Endodermal cell (in vitro differentiated cells): ENCODE results near the gene AK8. TPM values are rescaled to one million over a fixed set of nuclear protein-coding genes. Genes with fewer than 3 reads are reported as not detected.

ENCODE experiments used
- DNase-seq: peaks from one replicate; pipeline ENCODE4 v3.0.0-alpha.2; 2017
- H3K27ac ChIP-seq: 2 replicates; pipeline ENCODE4 v1.5.1; 2013; ENCODE audit warnings: mild to moderate bottlenecking, low read depth, low read length, moderate library complexity
- H3K27me3 ChIP-seq: 2 replicates; pipeline ENCODE4 v1.6.1; 2013; ENCODE audit warnings: mild to moderate bottlenecking, low read length, moderate library complexity; ENCODE audit not compliant: insufficient read depth, control insufficient read depth, poor library complexity, severe bottlenecking
- H3K36me3 ChIP-seq: 2 replicates; pipeline ENCODE4 v1.7.0; 2013; ENCODE audit warnings: mild to moderate bottlenecking, low read length, moderate library complexity; ENCODE audit not compliant: control insufficient read depth, insufficient read depth
- H3K4me1 ChIP-seq: one replicate; pipeline ENCODE4 v1.7.0; 2013; ENCODE audit warnings: low read length; ENCODE audit not compliant: control insufficient read depth, insufficient read depth
- H3K4me3 ChIP-seq: 2 replicates; pipeline ENCODE4 v1.5.1; 2013; ENCODE audit warnings: mild to moderate bottlenecking, low read length, moderate library complexity
- H3K9ac ChIP-seq: 2 replicates; pipeline ENCODE4 v1.6.1; 2013; ENCODE audit warnings: mild to moderate bottlenecking, low read length, moderate library complexity; ENCODE audit not compliant: poor library complexity, severe bottlenecking; ENCODE audit errors: extremely low read depth
- H3K9me3 ChIP-seq: 2 replicates; pipeline ENCODE4 v1.6.1; 2013; ENCODE audit warnings: mild to moderate bottlenecking, low read length, moderate library complexity; ENCODE audit not compliant: control insufficient read depth
- H3K27ac Mint-ChIP-seq: 2 replicates; pipeline ENCODE4 v1.8.0; 2020; ENCODE audit warnings: mixed read lengths
- H3K27me3 Mint-ChIP-seq: 2 replicates; pipeline ENCODE4 v1.8.0; 2021; ENCODE audit warnings: mild to moderate bottlenecking, mixed read lengths; ENCODE audit not compliant: insufficient read depth
- H3K36me3 Mint-ChIP-seq: 2 replicates; pipeline ENCODE4 v1.8.0; 2020; ENCODE audit warnings: low read depth, mixed read lengths
- H3K4me1 Mint-ChIP-seq: 2 replicates; pipeline ENCODE4 v1.8.0; 2020; ENCODE audit warnings: mixed read lengths
- H3K4me3 Mint-ChIP-seq: 2 replicates; pipeline ENCODE4 v1.8.0; 2020; ENCODE audit warnings: mild to moderate bottlenecking, moderate library complexity, mixed read lengths
- H3K9me3 Mint-ChIP-seq: 2 replicates; pipeline ENCODE4 v1.8.0; 2020; ENCODE audit warnings: mild to moderate bottlenecking, mixed read lengths
- CTCF ChIP-seq: fragments of 200-600 bp; sonication (generic); conservative IDR thresholded peaks from 2 replicates; pipeline ENCODE4 v1.5.0; 2021; ENCODE audit warnings: antibody characterized with exemption, mild to moderate bottlenecking
- WGBS, 2 experiments: methylation state at CpG; one replicate each; pipeline versions ENCODE4 v1.1.5 to v1.1.7; 2013; ENCODE audit warnings: missing lambda C conversion rate in 2 of 2, mixed read lengths in 1 of 2; ENCODE audit not compliant: insufficient coverage in 1 of 2, insufficient read length in 1 of 2; 5-methylcytosine and 5-hydroxymethylcytosine counted together
- total RNA-seq, 2 donors: library from RNA; stranded (reverse); fragmentation: NEBNext Ultra II Directional in 1 of 2; extraction: Animal tissue kit (Norgen Biotek cat#: 25700) in 1 of 2; gene quantifications; 2 replicates in 1 of 2; 3 replicates in 1 of 2; pipeline ENCODE4 v1.2.1, GENCODE V29; 2021

AK8 gene
- total RNA-seq, 2 donors from 2014 or later = 1.3 to 2.6 TPM

DNA sequence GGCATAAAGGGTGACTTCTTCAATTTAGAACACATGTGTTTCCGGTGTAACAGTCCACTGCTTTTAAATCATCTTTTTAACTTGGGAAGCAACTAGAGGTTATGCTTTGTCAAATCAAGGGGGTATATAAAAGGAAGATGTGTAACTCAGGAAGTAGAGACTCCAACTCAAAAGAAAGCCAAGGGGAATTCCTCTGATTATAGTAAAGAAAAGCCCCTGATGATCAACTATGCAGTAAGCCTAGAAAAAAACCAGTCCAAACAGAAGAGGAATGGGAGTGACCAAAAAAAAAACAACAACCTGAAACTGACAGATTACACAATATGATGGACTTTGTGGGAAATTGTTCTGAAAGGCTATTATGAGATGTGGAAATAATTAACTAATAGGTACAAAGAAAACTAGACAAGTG is 90.3 kb downstream of the AK8 start:
- H3K4me1 Mint-ChIP-seq = peaks cover 26% of the 10 kb centered on the region
- Histone ChIP-seq H3K9ac (no peak overlapping the region), H3K27ac (no peak overlapping the region), H3K4me1 (peaks cover 4% of the 10 kb centered on the region), H3K36me3 (no peaks in the 10 kb centered on the region), H3K4me3 (no peak overlapping the region), H3K9me3 (peaks cover 35% of the 10 kb centered on the region), H3K27me3 (peaks cover 20% of the 10 kb centered on the region)
- no peak for TF ChIP-seq CTCF
- H3K4me3 Mint-ChIP-seq = no peak overlapping the region
- DNase-seq = no peak
- H3K9me3 Mint-ChIP-seq = peaks cover 32% of the 10 kb centered on the region
- peaks cover 72% of the 10 kb centered on the region for H3K27me3 Mint-ChIP-seq
- no peak overlapping the region for H3K27ac Mint-ChIP-seq
- WGBS, 2 experiments = 92 to 100% methylated on average over 1 of the region's 1 CpG
- peaks cover 7% of the 10 kb centered on the region for H3K36me3 Mint-ChIP-seq

DNA sequence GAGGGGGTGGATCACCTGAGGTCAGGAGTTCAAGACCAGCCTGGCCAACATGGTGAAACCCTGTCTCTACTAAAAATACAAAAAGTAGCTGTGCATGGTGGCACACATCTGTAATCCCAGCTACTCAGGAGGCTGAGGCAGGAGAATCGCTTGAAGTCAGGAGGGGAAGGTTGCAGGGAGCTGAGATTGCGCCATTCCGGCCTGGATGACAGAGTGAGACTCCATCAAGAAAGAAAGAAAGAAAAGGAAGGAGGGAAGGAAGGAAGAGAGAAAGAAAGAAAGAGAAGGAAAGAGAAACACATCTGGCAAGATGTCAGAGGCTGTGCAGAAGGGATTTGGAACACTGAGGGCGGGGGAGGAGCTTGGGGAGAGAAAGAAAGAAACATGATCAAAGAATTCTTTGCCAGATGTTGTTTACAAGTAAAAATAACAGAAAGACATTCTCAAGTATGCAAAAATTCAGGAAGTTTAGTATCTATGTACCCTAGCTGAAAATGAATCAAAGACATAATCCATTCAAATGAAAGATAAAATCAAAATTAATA is 93.7 kb downstream of the AK8 start:
- Histone ChIP-seq H3K9me3 (peaks cover 18% of the 10 kb centered on the region), H3K27me3 (peaks cover 6% of the 10 kb centered on the region), H3K36me3 (no peaks in the 10 kb centered on the region), H3K9ac (no peak overlapping the region), H3K4me1 (peaks cover 4% of the 10 kb centered on the region), H3K27ac (no peak overlapping the region), H3K4me3 (no peak overlapping the region)
- no peaks in the 10 kb centered on the region for H3K36me3 Mint-ChIP-seq
- TF ChIP-seq CTCF = no peak
- DNase-seq = peak; percentile 13
- 95% methylated on average over 4 of the region's 4 CpGs for WGBS, 2 experiments
- H3K4me3 Mint-ChIP-seq = no peak overlapping the region
- peaks cover 14% of the 10 kb centered on the region for H3K9me3 Mint-ChIP-seq
- H3K27ac Mint-ChIP-seq = no peak overlapping the region
- H3K4me1 Mint-ChIP-seq = peaks cover 54% of the 10 kb centered on the region
- H3K27me3 Mint-ChIP-seq = peaks cover 65% of the 10 kb centered on the region

DNA sequence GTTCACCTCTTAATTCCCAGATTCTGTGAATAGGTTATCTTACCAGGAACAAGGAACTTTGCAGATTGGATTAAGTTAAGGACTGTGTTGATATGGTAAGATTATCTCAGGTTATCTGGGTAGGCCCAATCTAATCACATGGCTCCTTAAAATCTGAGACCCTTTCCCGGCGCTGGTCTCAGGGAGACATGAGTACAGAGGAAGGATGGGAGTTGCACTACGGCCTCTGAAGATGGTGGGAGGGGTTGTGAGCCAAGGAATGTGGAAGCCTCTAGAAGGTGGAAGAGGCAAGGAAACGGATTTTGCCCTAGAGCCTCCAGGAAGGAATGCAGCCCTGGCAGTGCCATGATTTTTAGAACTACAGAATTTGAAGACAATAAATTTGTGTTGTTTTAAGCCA is 95.1 kb downstream of the AK8 start:
- H3K4me3 Mint-ChIP-seq = no peak overlapping the region
- 36 to 75% methylated on average over 4 of the region's 4 CpGs for WGBS, 2 experiments

More for the DNA sequence above, 95.1 kb downstream of the AK8 start:
- H3K4me1 ChIP-seq = peaks cover 4% of the 10 kb centered on the region
- H3K27me3 Mint-ChIP-seq = peaks cover 60% of the 10 kb centered on the region
- H3K27me3 ChIP-seq = peaks cover 6% of the 10 kb centered on the region
- no peak overlapping the region for H3K4me3 ChIP-seq
- H3K9me3 ChIP-seq = peaks cover 9% of the 10 kb centered on the region
- DNase-seq = peak; percentile 65
- H3K36me3 ChIP-seq = no peaks in the 10 kb centered on the region
- H3K27ac Mint-ChIP-seq = no peak overlapping the region
- peaks cover 54% of the 10 kb centered on the region for H3K4me1 Mint-ChIP-seq
- no peaks in the 10 kb centered on the region for H3K36me3 Mint-ChIP-seq
- peaks cover 4% of the 10 kb centered on the region for H3K9me3 Mint-ChIP-seq
- H3K27ac ChIP-seq = no peak overlapping the region
- H3K9ac ChIP-seq = no peak overlapping the region
- peak; percentile 33 for TF ChIP-seq CTCF
